Naive thymus-derived CD8-positive, alpha-beta T cell (primary cell): ENCODE measurements around the gene PARD3. TPM values are rescaled to one million over a fixed set of nuclear protein-coding genes. Genes with fewer than 3 reads are reported as not detected.

Experiments
- ATAC-seq, 2 donors: fragments of 150-1000 bp; cut with Tn5 transposase in 1 of 2; sonication (Bioruptor Pico), chemical (Tn5 transposase) in 1 of 2; 1 replicate in 1 of 2; 2 replicates in 1 of 2; pipeline ENCODE4 v1.10.0; 2021; ENCODE audit warnings: mild to moderate bottlenecking in 2 of 2, moderate library complexity in 2 of 2
- POLR2A ChIA-PET: fragments of 350-600 bp; sonication (Branson Sonifier 250); formaldehyde crosslinking; loops from one replicate; lab custom pipeline; 2021; ENCODE audit warnings: antibody characterized with exemption; lab: Charles Lee
- DNase-seq, 10 donors: peaks; one replicate each; pipeline versions ENCODE4 v3.0.0 to v3.0.0-alpha.2; 2020 to 2022
- H3K27ac Mint-ChIP-seq, 10 donors: one replicate each; pipeline ENCODE4 v1.8.0; 2020 to 2022; ENCODE audit warnings: mild to moderate bottlenecking in 10 of 10, mixed read lengths in 10 of 10, moderate library complexity in 4 of 10, inconsistent platforms in 1 of 10
- H3K27me3 Mint-ChIP-seq, 5 donors: one replicate each; pipeline ENCODE4 v1.8.0; 2021 to 2022; ENCODE audit warnings: mixed read lengths in 5 of 5
- H3K36me3 Mint-ChIP-seq, 3 donors: one replicate each; pipeline ENCODE4 v1.8.0; 2020 to 2022; ENCODE audit warnings: mixed read lengths in 3 of 3, mild to moderate bottlenecking in 2 of 3, inconsistent platforms in 1 of 3
- H3K4me1 Mint-ChIP-seq, 4 donors: one replicate each; pipeline ENCODE4 v1.8.0; 2021 to 2022; ENCODE audit warnings: mixed read lengths in 4 of 4
- H3K4me3 Mint-ChIP-seq, 10 donors: one replicate each; pipeline ENCODE4 v1.8.0; 2020 to 2022; ENCODE audit warnings: mild to moderate bottlenecking in 10 of 10, mixed read lengths in 10 of 10, moderate library complexity in 6 of 10, inconsistent platforms in 1 of 10
- H3K9me3 Mint-ChIP-seq, 9 donors: one replicate each; pipeline ENCODE4 v1.8.0; 2020 to 2022; ENCODE audit warnings: mixed read lengths in 9 of 9, mild to moderate bottlenecking in 3 of 9, inconsistent platforms in 1 of 9, moderate library complexity in 1 of 9
- polyA plus RNA-seq, 3 donors: library from polyadenylated mRNA; unstranded; fragments of 300-500 nt; fragmentation: Illumina TruSeq; gene quantifications; one replicate each; pipeline ENCODE4 v1.2.3, GENCODE V29; 2021
- total RNA-seq, 8 experiments: library from RNA in 2 of 8; stranded (reverse) in 2 of 8; gene quantifications; one replicate each; pipeline ENCODE4 v1.2.3 and lab custom pipeline; 2021 to 2026

The PARD3 gene
- total and polyA plus RNA-seq, 5 experiments from 2014 or later: 0.10 to 0.51 (median 0.18) TPM

DNA sequence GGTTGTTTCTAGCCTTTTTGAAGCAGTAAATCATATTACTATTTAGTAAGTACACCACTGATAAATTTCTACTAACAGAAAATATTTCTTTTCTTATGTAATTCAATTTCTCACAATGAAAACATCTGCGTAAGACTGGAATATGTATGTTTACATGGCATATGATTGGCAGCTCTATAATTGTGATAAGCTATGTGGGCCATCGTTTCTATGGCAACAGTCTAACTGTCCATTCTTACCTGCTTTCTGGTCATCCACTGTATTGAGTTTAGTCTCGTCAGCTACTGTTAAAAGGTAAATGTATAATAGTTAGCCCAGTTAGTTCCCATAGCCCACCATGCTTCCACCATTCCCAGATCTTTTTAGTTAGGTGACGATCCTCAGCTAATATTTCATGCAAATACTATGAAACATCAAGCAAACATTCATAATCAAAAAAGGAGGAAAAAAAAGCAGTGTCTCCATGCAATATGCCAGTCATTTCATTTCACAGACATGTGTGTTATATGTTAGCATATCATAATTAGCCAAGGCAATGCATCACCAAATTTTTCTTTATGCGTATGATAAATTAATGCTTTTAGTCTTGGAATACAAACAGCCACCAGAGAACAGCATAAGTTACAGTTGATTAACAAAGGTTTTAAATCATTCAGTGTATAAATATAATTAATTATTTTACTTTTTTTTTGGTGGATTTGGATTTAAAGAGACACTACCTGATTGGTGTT is 479.0 kb downstream of the PARD3 start:
- no peak overlapping the region for H3K27ac Mint-ChIP-seq
- H3K36me3 Mint-ChIP-seq: no peaks in the 10 kb centered on the region
- ATAC-seq: no peak
- no peaks in the 10 kb centered on the region for H3K27me3 Mint-ChIP-seq
- H3K4me1 Mint-ChIP-seq: peaks cover 0 to 6% (median under 1%) of the 10 kb centered on the region in 4 donors
- no peaks in the 10 kb centered on the region for H3K9me3 Mint-ChIP-seq
- no peak overlapping the region for H3K4me3 Mint-ChIP-seq
- POLR2A ChIA-PET: no interaction called here
- DNase-seq: no peak

DNA sequence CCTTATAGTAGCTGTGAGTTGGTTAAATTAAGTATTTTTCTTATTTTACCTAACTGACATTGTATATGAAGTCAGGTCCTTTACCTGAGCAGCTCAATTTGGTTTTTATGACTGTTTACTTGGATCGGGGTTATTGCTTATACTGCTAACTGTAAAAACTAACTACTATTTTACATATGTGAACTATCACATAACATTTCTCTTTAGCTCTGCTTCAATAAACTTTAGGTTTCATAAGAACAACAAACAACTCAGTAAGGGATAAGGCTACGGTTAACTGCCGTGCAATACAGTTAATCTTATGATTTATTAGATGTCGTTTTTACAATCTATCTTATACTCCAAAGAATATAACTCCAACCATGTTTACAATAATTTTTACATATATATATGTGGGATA is 480.2 kb downstream of the PARD3 start:
- POLR2A ChIA-PET: no interaction called here

DNA sequence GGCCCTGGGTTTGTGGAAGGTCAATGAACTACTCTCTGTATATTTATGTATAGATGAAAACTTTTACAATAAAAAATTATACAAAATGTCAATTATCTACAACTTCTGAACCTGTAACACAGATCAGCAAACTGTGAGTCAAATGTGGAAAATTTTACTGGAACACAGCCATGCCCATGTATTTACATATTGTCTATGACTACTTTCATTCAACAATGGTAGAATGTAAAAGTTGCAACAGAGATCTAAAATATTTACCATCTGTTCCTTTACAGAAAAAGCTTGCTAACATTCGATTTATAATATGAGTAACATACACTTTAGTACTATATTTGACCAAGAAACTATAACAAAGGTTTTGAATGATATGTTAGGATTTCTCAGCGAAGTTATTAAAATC is 481.6 kb downstream of the PARD3 start:
- POLR2A ChIA-PET: no interaction called here
- Mint-ChIP-seq H3K36me3 (no peaks in the 10 kb centered on the region), H3K9me3 (no peaks in the 10 kb centered on the region), H3K4me1 (no peaks in the 10 kb centered on the region), H3K27ac (no peak overlapping the region), H3K4me3 (no peak overlapping the region), H3K27me3 (no peaks in the 10 kb centered on the region)
- no peak for DNase-seq
- no peak for ATAC-seq

More for the DNA sequence above, 480.2 kb downstream of the PARD3 start:
- no peaks in the 10 kb centered on the region for H3K27me3 Mint-ChIP-seq
- no peaks in the 10 kb centered on the region for H3K36me3 Mint-ChIP-seq
- no peak for ATAC-seq
- no peaks in the 10 kb centered on the region for H3K4me1 Mint-ChIP-seq
- H3K9me3 Mint-ChIP-seq: no peaks in the 10 kb centered on the region
- no peak overlapping the region for H3K27ac Mint-ChIP-seq
- DNase-seq: no peak
- H3K4me3 Mint-ChIP-seq: no peak overlapping the region

DNA sequence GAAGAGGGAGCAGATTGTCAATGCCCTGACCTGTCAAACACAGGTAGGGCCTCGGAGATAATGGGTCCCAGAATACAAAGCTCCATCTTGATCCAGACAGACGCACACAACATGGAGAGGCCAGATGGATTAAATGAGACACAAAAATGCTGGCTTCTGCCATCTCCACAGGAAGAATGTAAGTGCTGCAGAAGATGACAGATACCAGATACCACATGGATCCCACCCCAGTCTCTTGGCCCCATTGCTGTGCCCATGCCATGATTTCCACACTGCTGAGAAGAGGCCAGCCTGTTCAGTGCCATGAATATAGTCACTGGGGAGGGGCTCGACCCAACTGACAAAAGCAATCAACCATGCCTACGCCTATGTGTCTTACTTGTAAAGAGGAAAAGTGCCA is 487.9 kb downstream of the PARD3 start:
- POLR2A ChIA-PET: no interaction called here
- no peaks in the 10 kb centered on the region for H3K9me3 Mint-ChIP-seq
- no peak overlapping the region for H3K4me3 Mint-ChIP-seq
- H3K27ac Mint-ChIP-seq: no peak overlapping the region
- H3K4me1 Mint-ChIP-seq: no peaks in the 10 kb centered on the region
- ATAC-seq: no peak
- H3K36me3 Mint-ChIP-seq: no peaks in the 10 kb centered on the region
- H3K27me3 Mint-ChIP-seq: no peaks in the 10 kb centered on the region
- no peak for DNase-seq

DNA sequence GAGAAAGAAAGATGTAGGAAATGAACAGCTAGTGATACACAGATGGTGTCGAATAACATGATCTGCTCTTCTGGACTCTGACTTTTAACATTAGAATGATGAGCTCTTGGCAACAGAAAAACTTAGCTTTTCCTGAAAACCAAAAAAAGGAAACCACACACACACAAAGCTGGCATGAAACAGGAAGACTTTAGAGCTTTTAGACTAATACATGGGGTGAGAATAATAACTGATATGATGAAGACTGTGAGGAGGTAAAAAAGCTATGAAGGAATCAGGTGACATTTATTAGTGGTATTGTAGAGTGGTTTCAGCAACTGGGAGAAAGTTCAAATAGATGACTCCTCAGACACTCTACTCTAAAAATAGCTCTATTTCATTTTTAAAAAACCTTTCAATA is 491.9 kb downstream of the PARD3 start:
- H3K9me3 Mint-ChIP-seq: no peaks in the 10 kb centered on the region
- no peak overlapping the region for H3K27ac Mint-ChIP-seq
- DNase-seq (no peak), ATAC-seq (no peak)
- no peaks in the 10 kb centered on the region for H3K4me1 Mint-ChIP-seq
- H3K4me3 Mint-ChIP-seq: no peak overlapping the region
- POLR2A ChIA-PET: no interaction called here
- no peaks in the 10 kb centered on the region for H3K27me3 Mint-ChIP-seq
- no peaks in the 10 kb centered on the region for H3K36me3 Mint-ChIP-seq

DNA sequence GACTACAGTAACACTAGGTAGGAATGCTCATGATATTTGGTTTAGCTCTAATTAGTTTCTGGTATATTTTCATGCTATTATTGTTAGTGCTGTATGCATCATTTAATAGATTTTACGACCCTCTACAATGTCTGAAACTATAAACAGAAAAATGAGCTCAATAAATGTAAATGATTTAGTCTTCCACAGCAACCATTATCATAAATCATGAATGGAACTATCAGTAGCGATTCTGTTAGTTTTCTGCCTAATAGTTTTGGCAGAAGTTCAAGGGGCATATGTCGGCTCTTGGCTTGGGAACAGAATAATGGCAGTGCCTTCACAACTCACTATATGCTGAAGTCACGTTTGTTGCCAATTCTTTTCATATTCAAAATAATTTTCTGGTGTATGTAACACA is 494.8 kb downstream of the PARD3 start:
- Mint-ChIP-seq H3K27me3 (no peaks in the 10 kb centered on the region), H3K36me3 (no peaks in the 10 kb centered on the region), H3K9me3 (no peaks in the 10 kb centered on the region), H3K27ac (no peak overlapping the region), H3K4me1 (no peaks in the 10 kb centered on the region), H3K4me3 (no peak overlapping the region)
- POLR2A ChIA-PET: no interaction called here
- no peak for DNase-seq
- no peak for ATAC-seq

DNA sequence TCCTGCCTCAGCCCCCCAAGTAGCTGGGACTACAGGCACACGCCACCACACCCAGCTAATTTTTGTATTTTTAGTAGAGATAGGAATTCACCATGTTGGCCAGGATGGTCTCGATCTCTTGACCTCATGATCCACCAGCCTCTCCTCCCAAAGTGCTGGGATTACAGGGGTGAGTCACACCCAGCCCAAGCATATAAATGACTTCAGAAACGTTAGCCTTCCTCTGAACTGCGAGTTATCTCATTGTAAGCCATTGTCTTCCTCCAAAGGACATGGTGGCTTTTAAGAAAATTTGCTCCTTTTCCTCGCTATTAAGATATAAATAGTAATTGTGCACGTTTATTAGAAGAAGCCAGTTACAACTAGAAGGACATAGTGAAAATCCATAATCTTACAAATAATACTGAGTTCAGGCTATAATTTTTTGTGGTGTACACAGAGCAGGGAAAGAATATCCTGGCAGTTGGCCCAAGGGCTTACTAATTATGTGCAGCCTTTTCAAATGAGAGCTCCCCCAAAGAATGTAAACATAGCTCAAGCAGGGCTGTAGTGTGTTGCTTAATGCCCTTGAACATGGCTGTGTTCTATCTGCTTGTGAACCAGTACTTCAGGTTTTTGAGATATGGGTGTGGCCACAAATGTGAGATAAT is 495.8 kb downstream of the PARD3 start:
- Mint-ChIP-seq H3K9me3 (no peaks in the 10 kb centered on the region), H3K27me3 (no peaks in the 10 kb centered on the region), H3K4me1 (peaks cover 0 to 2% (median 0%) of the 10 kb centered on the region in 4 donors), H3K4me3 (no peak overlapping the region), H3K36me3 (no peaks in the 10 kb centered on the region), H3K27ac (no peak overlapping the region)
- DNase-seq (no peak), ATAC-seq (no peak)
- POLR2A ChIA-PET: no interaction called here

DNA sequence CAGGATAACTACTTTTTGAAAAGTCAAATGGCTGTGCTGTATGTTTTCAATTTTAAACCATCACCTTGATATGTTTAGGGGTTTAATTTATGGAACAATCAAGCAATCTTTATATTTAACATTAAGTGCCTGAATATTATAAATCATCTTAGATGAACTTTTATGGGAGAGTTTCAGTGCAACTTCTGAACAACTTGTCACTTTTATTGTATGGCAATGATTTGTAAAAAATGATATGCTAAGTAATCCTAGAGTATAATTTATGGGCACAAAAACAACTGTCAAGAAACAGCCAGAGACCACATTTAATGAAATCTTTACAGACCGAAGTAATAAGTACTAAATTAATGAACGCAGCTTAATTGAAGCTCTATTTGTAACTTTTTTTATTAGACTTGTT is 498.9 kb downstream of the PARD3 start:
- Mint-ChIP-seq H3K27ac (no peak overlapping the region), H3K4me3 (no peak overlapping the region), H3K36me3 (no peaks in the 10 kb centered on the region), H3K9me3 (no peaks in the 10 kb centered on the region), H3K4me1 (peaks cover 5 to 12% (median 9%) of the 10 kb centered on the region in 4 donors), H3K27me3 (no peaks in the 10 kb centered on the region)
- no peak for ATAC-seq
- DNase-seq: no peak
- POLR2A ChIA-PET: no interaction called here

DNA sequence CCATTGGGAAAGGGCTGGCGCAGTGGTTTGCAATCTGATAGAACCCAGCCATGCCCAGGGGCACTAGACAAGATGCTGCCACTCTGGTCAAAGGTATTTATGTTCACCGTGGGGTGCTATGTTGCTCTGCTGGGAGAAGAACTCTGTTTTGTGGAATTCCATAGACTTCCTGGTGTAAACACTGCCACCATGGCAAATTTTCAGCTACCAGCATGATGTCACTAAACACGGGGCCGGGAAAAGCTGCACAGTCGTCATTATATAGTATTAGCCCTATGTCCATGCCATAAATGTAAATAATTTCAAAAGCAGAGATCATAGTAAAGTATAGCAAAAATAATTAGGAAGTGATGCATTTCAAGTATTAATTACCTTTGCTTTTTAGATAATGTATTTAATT is 500.6 kb downstream of the PARD3 start:
- no peak for DNase-seq
- H3K27ac Mint-ChIP-seq: no peak overlapping the region
- no peaks in the 10 kb centered on the region for H3K36me3 Mint-ChIP-seq
- peaks cover 5 to 12% (median 9%) of the 10 kb centered on the region in 4 donors for H3K4me1 Mint-ChIP-seq
- no peak overlapping the region for H3K4me3 Mint-ChIP-seq
- no peak for ATAC-seq
- POLR2A ChIA-PET: no interaction called here
- no peaks in the 10 kb centered on the region for H3K9me3 Mint-ChIP-seq
- no peaks in the 10 kb centered on the region for H3K27me3 Mint-ChIP-seq

DNA sequence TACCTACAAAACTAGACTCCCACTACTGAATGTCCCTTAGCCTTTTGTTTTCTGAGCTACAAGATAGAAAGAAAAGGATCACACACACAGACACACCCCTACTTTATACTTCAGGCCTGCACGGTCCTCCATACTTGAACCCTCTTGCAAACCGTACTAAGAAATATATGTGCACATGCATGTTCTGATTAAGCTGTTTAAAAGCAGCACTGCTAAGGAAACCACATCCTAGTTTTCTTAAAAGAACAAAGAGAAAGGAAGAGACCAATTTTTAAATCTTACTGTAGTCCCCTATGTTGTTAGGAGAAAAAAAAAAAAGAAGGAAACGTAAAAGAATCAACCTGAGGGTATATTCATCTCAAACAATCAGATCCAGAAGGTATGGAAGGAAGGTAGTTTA is 501.2 kb downstream of the PARD3 start:
- POLR2A ChIA-PET: no interaction called here
- Mint-ChIP-seq H3K4me3 (peak overlapping the region in 2 of 10 donors; percentile 2 to 3), H3K27me3 (no peaks in the 10 kb centered on the region), H3K9me3 (no peaks in the 10 kb centered on the region), H3K36me3 (no peaks in the 10 kb centered on the region), H3K27ac (peak overlapping the region in 4 of 10 donors; percentile 8 to 65 (median 38)), H3K4me1 (peaks cover 5 to 12% (median 9%) of the 10 kb centered on the region in 4 donors)
- no peak for DNase-seq
- ATAC-seq: no peak

DNA sequence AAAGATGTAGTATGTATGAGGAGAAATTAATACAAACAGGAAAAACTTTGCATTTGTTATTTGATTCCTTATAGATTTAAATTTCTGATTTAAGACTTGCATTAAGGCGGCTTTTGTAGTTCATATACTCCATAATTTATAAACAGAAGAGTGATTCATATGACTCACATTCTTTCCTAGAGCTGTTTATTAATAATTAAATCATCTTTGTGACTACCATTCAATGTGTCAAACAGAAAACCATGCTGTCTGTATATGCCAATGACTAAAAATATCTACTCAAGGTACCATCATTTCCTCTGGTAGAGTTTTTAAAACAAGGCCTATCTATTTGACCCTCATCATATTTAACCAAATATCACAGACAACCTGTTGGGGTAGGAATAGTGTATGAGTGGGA is 501.7 kb downstream of the PARD3 start:
- peaks cover 5 to 12% (median 9%) of the 10 kb centered on the region in 4 donors for H3K4me1 Mint-ChIP-seq
- ATAC-seq: no peak
- peak overlapping the region in 4 of 10 donors; percentile 8 to 65 (median 38) for H3K27ac Mint-ChIP-seq
- POLR2A ChIA-PET: no interaction called here
- H3K9me3 Mint-ChIP-seq: no peaks in the 10 kb centered on the region
- DNase-seq: no peak
- H3K4me3 Mint-ChIP-seq: no peak overlapping the region
- no peaks in the 10 kb centered on the region for H3K36me3 Mint-ChIP-seq
- H3K27me3 Mint-ChIP-seq: no peaks in the 10 kb centered on the region

DNA sequence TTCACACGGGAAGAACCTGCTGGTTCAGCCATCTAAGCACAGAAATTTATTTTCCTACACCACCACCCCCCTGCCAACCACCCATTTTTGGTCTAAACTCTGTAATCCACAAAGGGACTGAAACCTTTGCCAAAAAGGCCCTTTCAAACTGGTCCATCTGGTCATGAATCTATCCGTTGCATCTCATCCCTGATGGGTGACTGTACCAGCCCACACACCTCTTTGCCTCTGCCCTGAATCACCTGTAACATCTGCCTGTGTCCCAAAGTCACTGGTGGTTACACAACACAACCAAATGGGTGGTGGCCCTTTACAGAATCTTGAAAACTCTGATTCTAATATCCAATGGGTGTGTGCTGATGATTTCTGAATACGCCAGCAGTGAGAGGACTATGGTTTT is 503.4 kb downstream of the PARD3 start:
- Mint-ChIP-seq H3K36me3 (no peaks in the 10 kb centered on the region), H3K9me3 (no peaks in the 10 kb centered on the region), H3K27ac (peak overlapping the region in 1 of 10 donors; percentile 35)

DNA sequence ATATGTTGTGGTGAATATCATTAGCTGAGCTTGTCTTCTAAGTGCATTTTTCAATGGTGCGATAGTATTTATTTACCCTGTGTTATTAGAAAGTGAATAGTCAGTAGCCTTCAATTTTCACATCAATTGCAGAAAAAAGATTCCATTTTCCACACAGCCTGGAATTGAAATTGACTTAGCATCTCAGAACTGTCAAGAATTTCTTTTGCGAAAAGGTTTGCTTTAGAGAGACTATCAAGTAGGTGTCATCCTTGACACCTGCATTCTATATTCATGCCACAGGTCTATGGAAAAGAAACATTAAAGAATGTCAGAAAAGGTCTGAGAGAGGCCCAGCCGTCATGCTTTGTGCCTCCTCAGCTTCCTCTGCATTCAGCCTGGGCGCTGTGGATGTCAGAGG is 504.9 kb downstream of the PARD3 start:
- H3K4me1 Mint-ChIP-seq: peaks cover 5 to 12% (median 9%) of the 10 kb centered on the region in 4 donors
- H3K36me3 Mint-ChIP-seq: no peaks in the 10 kb centered on the region
- no peak overlapping the region for H3K27ac Mint-ChIP-seq
- no peaks in the 10 kb centered on the region for H3K27me3 Mint-ChIP-seq
- ATAC-seq (no peak), DNase-seq (no peak)
- H3K4me3 Mint-ChIP-seq: no peak overlapping the region
- no peaks in the 10 kb centered on the region for H3K9me3 Mint-ChIP-seq
- POLR2A ChIA-PET: no interaction called here

More for the DNA sequence above, 503.4 kb downstream of the PARD3 start:
- POLR2A ChIA-PET: no interaction called here
- Mint-ChIP-seq H3K4me3 (no peak overlapping the region), H3K4me1 (peaks cover 5 to 12% (median 9%) of the 10 kb centered on the region in 4 donors), H3K27me3 (no peaks in the 10 kb centered on the region)
- ATAC-seq: no peak
- no peak for DNase-seq
